Stimulated activated CD4-positive, alpha-beta T cell treated with anti-CD3 and anti-CD28 coated beads, Interleukin-2, amount 100 ng/mL, for 4 hours (primary cell): ENCODE results near the gene SLC39A2.

Experiments
- DNase-seq: peaks from one replicate; pipeline ENCODE4 v3.0.0-alpha.2; 2020; ENCODE audit warnings: low read depth

SLC39A2 gene

DNA sequence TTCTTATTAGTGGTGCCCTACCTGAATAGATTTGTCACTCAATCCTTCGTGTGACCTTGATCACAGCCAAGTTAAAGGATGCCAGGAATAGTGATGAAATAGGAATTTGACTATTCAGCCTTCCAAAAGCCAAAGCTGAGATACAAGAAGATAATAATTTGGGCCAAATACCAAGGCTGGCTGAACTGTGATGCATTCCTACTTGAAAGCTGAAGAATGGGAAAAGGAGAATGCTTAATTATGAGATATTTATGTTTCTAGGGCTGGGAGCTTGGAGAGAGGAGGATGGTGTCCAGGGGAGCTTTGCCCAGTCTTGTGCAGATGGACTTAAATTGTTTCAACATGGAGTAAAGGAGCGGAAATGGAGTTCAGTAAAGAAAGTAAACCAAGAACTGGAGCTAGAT lies 48.3 kb downstream of the SLC39A2 start:
- no peak for DNase-seq

DNA sequence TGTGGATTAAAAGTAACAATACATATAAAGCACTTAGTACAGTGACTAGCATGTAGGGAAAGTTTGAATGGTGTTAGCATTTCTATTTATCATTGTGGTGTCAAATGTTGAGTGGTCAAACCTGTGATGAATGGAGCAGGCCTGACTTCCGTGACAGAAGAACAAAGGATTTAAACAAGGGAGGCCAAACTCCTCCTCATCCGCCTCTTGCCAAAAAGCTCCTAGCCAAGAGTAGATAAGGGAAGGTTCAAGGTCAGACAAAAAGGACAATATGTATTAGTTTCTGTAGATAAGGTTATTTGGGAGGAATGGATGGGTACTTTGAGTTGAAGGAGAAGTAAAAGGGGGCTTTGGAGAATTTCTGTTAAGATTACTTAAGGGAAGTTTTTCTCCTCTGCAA lies 49.5 kb downstream of the SLC39A2 start:
- no peak for DNase-seq

DNA sequence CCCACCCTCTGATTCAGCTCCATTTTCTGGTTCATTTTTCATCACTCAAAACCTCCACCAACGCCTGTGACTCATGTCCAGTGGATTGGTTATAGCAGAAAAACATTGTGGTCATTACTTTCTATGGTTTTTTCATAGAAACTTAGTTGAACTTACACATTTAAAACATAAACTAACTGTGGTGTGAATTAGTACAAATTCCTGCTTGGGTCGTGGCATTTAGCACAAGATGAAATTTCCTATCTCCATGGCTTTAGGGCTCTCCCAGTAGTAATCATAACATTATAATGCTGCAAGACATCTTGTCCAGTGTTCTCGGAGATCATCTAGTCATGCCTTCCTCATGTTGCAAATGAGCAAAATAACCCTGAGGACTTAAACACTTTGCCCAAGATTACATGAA lies 50.2 kb downstream of the SLC39A2 start:
- no peak for DNase-seq

DNA sequence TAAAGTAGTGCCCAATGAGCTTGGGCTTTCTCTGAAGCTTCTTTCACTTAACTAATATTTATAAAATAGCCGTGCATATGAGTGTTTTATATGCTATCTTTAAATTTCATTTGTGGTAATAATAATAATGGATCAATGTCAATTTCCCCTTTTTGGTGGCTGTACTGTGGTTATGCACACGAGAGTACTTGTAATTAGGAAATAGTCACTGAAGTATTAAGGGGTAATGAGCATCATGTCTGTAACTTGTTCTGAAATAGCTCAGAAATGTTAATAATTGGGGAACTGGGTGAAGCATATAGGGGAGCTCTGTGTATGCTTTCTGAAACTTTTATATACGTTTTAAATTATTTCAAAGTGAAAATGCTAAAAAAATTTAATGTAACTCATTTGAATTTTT lies 51.5 kb downstream of the SLC39A2 start:
- no peak for DNase-seq
